KG1 (cell line): Measurements from ENCODE around the gene LSM4.
"Not testable (repeated sequence)": the region's sequence is repeated elsewhere in the genome, so short reads cannot be mapped to it uniquely, and the experiment has no call there.

Experiments
- DNase-seq: peaks from one replicate; lab custom pipeline; 2025; lab: John Stamatoyannopoulos, UW

LSM4 gene

DNA sequence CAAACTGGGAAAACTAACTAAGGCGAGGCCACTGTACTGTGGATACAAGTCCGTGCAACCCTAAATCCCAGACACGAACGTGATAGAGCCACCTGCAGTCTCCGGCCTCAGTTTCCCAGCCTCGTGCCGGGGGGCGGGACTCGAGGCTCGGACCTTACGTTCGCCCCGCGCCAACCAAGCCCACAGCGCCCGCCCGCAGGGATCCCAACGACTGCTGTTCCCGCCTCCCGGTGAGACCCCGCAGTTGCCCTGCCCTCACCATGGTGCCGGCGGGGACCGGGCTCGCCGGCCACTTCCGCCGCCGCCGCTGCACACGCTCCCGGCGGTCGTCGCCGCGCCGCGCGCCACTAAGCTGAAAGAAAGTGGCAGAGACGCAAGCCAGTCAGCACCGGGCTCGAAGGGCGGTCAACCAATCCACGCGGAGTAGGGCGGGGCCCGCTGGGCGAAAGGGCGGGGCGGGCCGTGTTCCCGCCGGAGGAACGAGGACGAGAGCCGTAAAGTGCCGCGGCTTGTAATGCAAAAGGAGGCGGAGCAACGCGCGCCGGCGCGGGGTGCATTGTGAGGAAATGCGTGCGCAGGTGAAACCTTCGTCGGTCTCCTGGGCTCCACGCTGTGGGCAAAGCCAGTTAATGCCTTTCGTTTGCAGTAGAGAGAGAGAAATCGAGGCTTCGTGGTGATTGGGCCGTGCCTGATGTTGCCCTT, at the start of gene LSM4:
TSS of gene LSM4 (minus strand) at position 318 of the 702 bp plus-strand sequence. CDS start at position 262, 56 bp downstream.
- DNase-seq: peak; percentile 98

GRCh38 chr19:18368504-18369222, 45.8 kb upstream of the LSM4 start:
- DNase-seq: no peak

GRCh38 chr19:18366021-18366435, 43.2 kb upstream of the LSM4 start:
- no peak for DNase-seq

DNA sequence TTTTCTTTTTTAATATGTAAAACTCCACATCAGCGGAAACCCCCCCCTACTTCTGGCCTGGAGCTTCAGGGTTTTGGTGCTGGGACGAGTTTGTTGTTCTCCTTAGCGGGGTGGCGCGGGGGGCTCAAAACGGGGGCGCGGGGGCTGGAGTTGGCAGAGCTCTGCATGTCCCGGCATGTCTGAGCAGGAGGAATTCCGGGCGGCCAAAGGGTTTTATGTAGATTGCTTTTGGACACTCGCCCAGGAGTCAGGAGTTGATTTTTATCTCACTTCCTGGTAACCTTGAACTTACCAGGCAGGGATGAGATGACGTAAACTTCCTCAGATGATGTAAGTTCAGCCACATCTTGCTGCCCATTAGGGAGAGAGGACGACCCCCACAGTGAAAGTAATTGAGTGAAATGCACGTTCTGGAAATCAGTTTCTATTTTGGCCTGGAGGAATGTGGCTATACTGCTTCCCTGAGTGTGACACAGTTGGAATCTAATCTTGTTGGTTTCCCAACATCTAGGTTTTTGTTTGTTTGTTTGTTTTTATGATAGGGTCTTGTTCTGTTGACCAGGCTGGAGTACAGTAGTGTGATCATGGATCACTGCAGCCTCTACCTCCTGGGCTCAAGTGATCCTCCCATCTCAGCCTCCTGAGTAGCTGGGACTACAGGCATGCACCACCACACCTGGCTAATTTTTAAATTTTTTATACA, 42.1 kb upstream of the LSM4 start:
- DNase-seq: no peak

DNA sequence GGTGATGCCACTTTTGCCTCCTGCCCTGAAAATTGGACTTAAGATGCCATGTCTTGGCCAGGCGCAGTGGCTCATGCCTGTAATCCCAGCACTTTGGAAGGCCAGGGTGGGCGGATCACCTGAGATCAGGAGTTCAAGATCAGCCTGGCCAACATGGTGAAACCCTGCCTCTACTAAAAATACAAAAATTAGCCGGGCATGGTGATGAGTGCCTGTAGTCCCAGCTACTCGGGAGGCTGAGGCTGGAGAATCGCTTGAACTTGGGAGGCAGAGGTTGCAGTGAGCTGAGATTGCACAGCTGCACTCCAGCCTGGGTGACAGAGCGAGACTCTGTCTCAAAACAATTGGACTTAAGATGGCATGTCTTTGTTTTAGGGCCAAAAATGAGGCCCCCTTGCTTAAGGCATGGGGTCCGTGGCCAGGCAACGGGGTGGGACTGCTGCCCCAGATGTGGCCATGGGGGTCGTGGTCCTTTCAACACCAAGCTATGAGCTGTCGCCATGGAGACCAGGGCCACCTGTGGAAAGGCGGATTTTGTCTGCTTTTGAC, 41.5 kb upstream of the LSM4 start:
- not testable (repeated sequence) for DNase-seq

- DNase-seq: no peak
Observed at GRCh38 chr19:18363787-18364186, 40.9 kb upstream of the LSM4 start.

DNA sequence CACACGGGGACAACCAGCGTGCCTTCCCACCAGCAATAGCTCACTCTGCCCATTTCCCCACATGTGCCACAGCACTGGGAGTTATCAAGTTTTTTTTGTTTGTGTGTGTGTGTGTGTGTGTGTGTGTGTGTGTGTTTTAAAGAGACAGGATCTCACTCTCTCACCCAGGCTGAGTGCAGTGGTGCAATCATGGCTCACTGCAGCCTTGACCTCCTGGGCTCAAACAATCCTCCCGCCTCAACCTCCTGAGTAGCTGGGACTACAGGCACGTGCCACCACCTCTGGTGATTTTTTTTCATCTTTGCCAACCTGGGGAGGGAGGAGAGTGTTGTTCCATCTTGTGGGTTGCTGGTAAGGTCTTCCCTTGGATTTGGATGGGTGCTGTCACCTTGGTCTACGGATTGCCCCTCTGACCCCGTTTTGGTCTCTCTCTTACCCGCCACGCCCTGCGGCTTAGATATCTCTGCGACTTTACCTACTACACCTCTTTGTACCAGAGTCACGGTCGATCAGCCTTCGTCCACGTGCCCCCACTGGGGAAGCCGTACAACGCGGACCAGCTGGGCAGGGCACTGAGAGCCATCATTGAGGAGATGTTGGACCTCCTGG, 40.2 kb upstream of the LSM4 start:
- no peak for DNase-seq

DNA sequence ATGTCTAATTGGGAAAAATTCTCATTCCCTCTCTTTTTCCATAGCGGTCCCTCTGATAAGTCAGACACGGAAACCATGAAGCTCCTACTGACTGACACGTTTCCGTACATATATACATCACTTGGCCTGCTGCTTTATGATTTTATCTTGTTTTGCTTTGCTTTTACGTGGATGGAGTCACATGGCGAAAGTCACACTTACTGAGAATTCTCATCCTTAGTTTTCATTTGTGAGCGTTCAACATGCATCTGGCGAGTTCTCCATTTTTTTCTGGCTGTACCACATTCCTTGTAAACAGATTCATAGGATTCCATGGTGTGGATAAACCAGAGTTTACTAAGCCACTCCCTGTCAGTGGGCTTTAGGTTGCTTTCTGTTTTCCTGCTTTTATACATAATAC, 38.8 kb upstream of the LSM4 start:
- no peak for DNase-seq

DNA sequence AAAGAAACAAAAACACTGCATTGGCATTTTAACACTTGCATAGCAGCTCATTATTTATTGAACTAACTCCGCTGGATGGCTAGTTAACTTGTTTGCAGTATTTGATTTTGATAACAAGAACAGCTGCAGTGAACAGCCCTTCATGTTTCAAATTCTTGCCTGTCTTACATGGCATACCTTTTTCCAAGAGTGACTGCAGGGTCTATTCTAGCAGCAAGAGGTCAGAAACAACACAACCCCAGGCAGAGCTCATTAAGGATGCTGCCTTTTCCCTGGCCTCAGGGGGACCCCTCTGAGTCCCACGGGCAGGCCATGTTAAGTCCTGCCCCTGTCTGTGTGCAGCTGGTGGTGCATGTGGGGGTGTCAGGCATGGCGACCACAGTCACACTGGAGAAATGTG, 34.2 kb upstream of the LSM4 start:
- DNase-seq: no peak

DNA sequence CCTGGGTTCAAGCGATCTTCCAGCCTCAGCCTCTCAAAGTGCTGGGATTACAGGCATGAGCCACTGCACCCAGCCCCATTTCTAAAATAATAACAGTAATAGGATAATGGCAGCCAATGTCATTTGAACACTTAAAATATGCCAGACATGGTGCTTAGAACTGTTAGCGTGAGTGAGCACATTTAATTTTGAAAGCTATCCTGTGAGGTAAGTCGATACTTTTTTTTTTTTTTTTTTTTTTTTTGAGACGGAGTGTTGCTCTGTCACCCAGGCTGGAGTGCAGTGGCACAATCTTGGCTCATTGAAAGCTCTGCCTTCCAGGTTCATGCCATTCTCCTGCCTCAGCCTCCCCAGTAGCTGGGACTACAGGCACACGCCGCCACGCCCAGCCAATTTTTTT, 31.9 kb upstream of the LSM4 start:
- not testable (repeated sequence) for DNase-seq

DNA sequence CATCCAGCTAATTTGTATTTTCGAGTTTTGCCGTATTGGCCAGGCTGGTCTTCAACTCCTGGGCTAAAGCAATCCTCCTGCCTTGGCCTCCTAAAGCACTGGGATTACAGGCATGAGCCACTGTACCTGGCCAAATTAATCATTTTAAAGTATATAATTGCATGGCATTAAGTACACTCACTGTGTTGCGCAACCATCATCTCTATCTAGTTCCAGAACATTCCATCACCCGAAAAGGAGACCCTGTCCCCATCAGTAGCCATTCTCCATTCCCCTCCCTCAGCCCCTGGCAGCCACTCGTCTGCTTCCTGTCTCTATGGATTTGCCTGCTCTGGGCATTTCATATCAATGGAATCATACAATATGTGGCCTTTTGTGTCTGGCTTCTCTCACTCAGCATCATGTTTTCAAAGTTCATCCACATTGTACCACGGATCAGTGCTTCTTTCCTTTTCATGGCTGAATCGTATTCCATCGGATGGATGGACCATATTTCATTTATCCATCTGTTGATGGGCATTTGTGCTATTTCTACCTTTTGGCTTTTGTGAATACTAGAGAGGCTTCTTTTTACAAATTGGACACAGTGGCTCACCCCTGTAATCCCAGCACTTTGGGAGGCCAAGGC, 30.6 kb upstream of the LSM4 start:
- DNase-seq: no peak

DNA sequence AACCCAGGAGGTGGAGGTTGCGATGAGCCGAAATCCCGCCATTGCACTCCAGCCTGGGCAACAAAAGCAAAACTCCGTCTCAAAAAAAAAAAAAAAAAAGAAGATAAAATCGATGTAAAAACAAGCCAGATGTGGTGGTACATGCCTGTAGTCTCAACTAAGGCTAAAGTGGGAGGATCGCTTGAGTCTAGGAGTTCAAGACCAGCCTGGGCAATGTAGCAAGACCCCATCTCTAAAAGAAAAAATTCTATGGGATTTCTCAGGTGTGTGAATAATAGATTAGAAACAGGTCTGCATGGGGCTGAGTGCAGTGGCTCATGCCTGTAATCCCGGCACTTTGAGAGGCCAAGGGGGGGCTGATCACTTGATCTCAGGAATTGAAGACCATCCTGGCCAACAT, 28.7 kb upstream of the LSM4 start:
- DNase-seq: no peak

GRCh38 chr19:18350490-18350889, 27.6 kb upstream of the LSM4 start:
- DNase-seq: no peak

DNA sequence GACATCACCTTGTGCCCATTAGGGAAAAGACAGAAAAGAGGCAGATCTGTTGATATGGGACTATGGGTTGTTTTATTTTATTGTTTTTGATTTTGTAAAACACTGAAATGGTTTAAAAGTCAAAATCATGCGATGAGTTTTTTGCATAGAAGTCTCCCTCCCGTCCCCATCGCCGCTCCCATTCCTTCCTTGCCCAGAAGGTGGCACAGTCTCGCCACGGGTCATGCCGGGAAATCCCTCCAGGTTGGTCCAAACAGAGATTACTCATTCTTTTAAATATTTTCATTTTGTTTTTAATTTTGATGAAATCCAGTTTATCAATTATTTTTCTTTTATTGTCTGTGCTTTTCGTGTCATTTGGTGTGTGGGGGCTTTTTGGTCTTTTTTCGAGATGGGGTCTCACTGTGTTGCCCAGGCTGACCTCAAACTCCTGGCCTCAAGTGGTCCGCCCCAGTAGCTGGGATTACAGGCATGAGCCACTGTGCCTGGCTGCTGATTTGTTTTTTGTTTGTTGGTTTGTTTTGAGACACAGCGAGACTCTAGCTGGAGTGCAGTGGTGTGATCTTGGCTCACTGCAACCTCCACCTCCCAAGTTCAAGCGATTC, 26.8 kb upstream of the LSM4 start:
- DNase-seq: no peak

DNA sequence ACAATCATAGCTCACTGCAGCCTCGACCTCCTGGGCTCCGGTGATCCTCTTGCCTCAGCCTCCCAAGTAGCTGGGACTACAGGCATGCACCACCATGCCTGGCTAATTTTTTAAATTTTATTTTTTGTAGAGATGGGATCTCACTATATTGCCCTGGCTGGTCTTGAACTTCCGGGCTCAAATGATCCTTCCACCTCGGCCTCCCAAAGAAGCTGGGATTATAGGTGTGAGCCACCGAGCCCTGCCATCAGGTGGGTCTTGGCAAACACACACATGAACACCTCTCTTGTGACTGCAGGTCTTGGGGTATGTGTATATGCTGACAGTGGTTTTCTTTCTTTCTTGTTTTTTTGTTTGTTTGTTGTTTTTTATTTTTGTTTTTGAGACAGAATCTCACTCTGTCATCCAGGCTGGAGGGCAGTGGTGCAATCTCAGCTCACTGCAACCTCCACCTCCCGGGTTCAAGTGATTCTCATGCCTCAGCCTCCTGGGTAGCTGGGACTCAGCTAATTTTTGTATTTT, 26.0 kb upstream of the LSM4 start:
- not testable (repeated sequence) for DNase-seq

DNA sequence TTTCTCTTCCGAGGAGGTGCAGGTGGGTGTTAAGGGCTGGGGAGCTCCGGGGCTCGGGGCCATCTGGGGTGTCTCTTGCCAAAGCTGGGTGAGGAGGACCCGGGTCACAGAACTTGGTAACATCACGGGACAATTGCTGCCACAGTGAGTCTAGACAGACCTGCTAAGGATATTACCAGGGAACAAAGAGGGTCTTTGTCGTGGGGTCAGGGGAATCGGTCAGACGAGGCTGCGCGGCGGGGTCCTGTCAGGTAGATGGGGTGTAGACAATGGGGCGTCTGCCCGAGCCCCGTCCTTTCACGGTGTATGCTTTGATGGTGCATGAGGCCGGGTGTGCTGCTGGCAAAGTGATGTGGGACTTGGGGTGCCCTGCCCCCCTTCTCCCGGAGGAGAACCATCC, 25.3 kb upstream of the LSM4 start:
- no peak for DNase-seq

- no peak for DNase-seq
Observed at GRCh38 chr19:18346091-18346490, 23.2 kb upstream of the LSM4 start.

- no peak for DNase-seq
Observed at GRCh38 chr19:18345296-18345695, 22.4 kb upstream of the LSM4 start.

DNA sequence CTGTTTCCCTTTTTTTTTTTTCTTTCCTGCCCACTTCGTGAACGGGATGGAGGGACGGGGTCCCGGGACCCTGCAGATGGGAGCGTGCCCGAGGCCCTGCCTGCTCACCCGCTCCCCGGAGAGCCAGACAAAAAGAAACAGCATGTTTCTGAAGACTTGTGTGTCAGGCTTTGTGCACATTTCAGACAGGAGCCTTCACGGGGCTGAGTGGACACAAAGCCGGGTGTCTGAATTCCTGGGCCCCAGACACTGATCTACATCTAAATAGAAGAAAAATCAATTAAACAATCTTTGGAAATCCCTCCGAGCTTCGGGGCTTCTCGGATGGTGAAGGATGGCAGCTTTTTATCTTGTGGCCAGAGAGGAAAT, 21.7 kb upstream of the LSM4 start:
- DNase-seq: no peak

- DNase-seq: no peak
Observed at GRCh38 chr19:18342090-18342632, 19.3 kb upstream of the LSM4 start.
